HEK293 (cell line): Measurements from ENCODE around the gene SGF29.

Experiments used
- CTCF ChIA-PET: fragments of 350-600 bp; formaldehyde crosslinking; extraction: SDS; loops from one replicate; lab custom pipeline; 2021; ENCODE audit warnings: antibody characterized with exemption; lab: Yijun Ruan, JAX
- POLR2A ChIA-PET: fragments of 300-600 bp; formaldehyde crosslinking; extraction: SDS; loops from one replicate; lab custom pipeline; 2020; ENCODE audit warnings: antibody characterized with exemption, inconsistent platforms; lab: Yijun Ruan, JAX
- H3K27ac ChIP-seq: fragments of 200-500 bp; sonication (Bioruptor generic); 2 replicates; pipeline ENCODE4 v1.5.1; 2014; ENCODE audit warnings: low read depth, low read length, control low read depth, inconsistent platforms; ENCODE audit errors: extremely low read depth
- H3K36me3 ChIP-seq, 2 experiments: fragments of 200-500 bp in 1 of 2; sonication (Bioruptor generic) in 1 of 2; 1 replicate in 1 of 2; 2 replicates in 1 of 2; pipeline ENCODE4 v1.5.1; 2014 to 2017; ENCODE audit warnings: inconsistent platforms in 2 of 2, low read length in 2 of 2; ENCODE audit not compliant: control insufficient read depth in 2 of 2, insufficient read depth in 1 of 2
- H3K4me1 ChIP-seq: fragments of 200-500 bp; sonication (Bioruptor generic); 2 replicates; pipeline ENCODE4 v1.5.1; 2014; ENCODE audit warnings: mild to moderate bottlenecking, low read length, inconsistent platforms; ENCODE audit not compliant: control insufficient read depth, insufficient read depth
- H3K4me3 ChIP-seq: 2 replicates; pipeline ENCODE4 v1.5.1; 2011; ENCODE audit warnings: low read depth, mild to moderate bottlenecking, control low read depth, low read length, moderate library complexity
- H3K9me3 ChIP-seq: fragments of 200-500 bp; sonication (Bioruptor generic); 2 replicates; pipeline ENCODE4 v1.5.1; 2014; ENCODE audit warnings: low read depth, low read length, inconsistent platforms; ENCODE audit not compliant: control insufficient read depth, insufficient read depth
- GLI4 ChIP-seq: fragments of 450-650 bp; formaldehyde crosslinking; IDR thresholded peaks from 2 replicates; pipeline ENCODE4 v1.5.1; 2016; ENCODE audit warnings: missing biosample characterization, missing genetic modification characterization
- GLIS1 ChIP-seq: fragments of 450-650 bp; formaldehyde crosslinking; IDR thresholded peaks from 2 replicates; pipeline ENCODE4 v1.5.1; 2016; ENCODE audit warnings: missing biosample characterization, missing genetic modification characterization
- PBX3 ChIP-seq: sonication (generic); formaldehyde crosslinking; IDR thresholded peaks from 2 replicates; pipeline ENCODE4 v1.8.1; 2022; ENCODE audit warnings: mild to moderate bottlenecking, moderate library complexity, missing genetic modification reagents
- RBAK ChIP-seq: fragments of 450-650 bp; formaldehyde crosslinking; IDR thresholded peaks from 2 replicates; pipeline ENCODE4 v1.5.1; 2016; ENCODE audit warnings: missing biosample characterization, missing genetic modification characterization
- SETDB1 ChIP-seq: IDR thresholded peaks from one replicate; pipeline ENCODE4 v1.6.1; 2017; ENCODE audit warnings: mild to moderate bottlenecking, low read length, moderate library complexity, mixed read lengths; ENCODE audit not compliant: insufficient read length
- YY2 ChIP-seq: fragments of 450-650 bp; formaldehyde crosslinking; IDR thresholded peaks from 2 replicates; pipeline ENCODE4 v1.5.1; 2016; ENCODE audit warnings: missing biosample characterization, missing genetic modification characterization
- ZBTB44 ChIP-seq: fragments of 450-650 bp; IDR thresholded peaks from 2 replicates; pipeline ENCODE4 v1.5.1; 2018; ENCODE audit warnings: missing biosample characterization, mild to moderate bottlenecking, missing genetic modification characterization
- ZFHX2 ChIP-seq: fragments of 450-650 bp; formaldehyde crosslinking; conservative IDR thresholded peaks from 2 replicates; pipeline ENCODE4 v1.5.1; 2016; ENCODE audit warnings: missing biosample characterization, missing genetic modification characterization
- ZIC2 ChIP-seq: fragments of 450-650 bp; formaldehyde crosslinking; IDR thresholded peaks from 2 replicates; pipeline ENCODE4 v1.5.1; 2016; ENCODE audit warnings: missing biosample characterization, missing genetic modification characterization
- ZNF112 ChIP-seq: fragments of 450-650 bp; formaldehyde crosslinking; IDR thresholded peaks from 2 replicates; pipeline ENCODE4 v1.5.0; 2017; ENCODE audit warnings: missing biosample characterization, missing genetic modification characterization
- ZNF140 ChIP-seq: fragments of 450-650 bp; formaldehyde crosslinking; IDR thresholded peaks from 2 replicates; pipeline ENCODE4 v1.5.1; 2016; ENCODE audit warnings: missing biosample characterization, missing genetic modification characterization
- ZNF146 ChIP-seq: fragments of 450-650 bp; formaldehyde crosslinking; IDR thresholded peaks from 2 replicates; pipeline ENCODE4 v1.5.1; 2016; ENCODE audit warnings: missing biosample characterization, missing genetic modification characterization
- ZNF302 ChIP-seq: fragments of 450-650 bp; formaldehyde crosslinking; IDR thresholded peaks from 2 replicates; pipeline ENCODE4 v1.5.1; 2016; ENCODE audit warnings: missing biosample characterization, missing genetic modification characterization, low read depth
- ZNF362 ChIP-seq: fragments of 450-650 bp; formaldehyde crosslinking; IDR thresholded peaks from 2 replicates; pipeline ENCODE4 v1.5.1; 2016; ENCODE audit warnings: missing biosample characterization, missing genetic modification characterization
- ZNF596 ChIP-seq: fragments of 450-650 bp; IDR thresholded peaks from 2 replicates; pipeline ENCODE4 v1.5.0; 2018; ENCODE audit warnings: missing biosample characterization, mild to moderate bottlenecking, missing genetic modification characterization, moderate library complexity
- ZNF701 ChIP-seq: fragments of 450-650 bp; formaldehyde crosslinking; IDR thresholded peaks from 2 replicates; pipeline ENCODE4 v1.5.1; 2016; ENCODE audit warnings: missing biosample characterization, missing genetic modification characterization
- ZNF785 ChIP-seq: fragments of 450-650 bp; formaldehyde crosslinking; IDR thresholded peaks from 2 replicates; pipeline ENCODE4 v1.5.1; 2016; ENCODE audit warnings: missing biosample characterization, missing genetic modification characterization
- ZNF830 ChIP-seq: fragments of 450-650 bp; IDR thresholded peaks from 2 replicates; pipeline ENCODE4 v1.5.0; 2018; ENCODE audit warnings: missing biosample characterization, missing genetic modification characterization, low read depth, mild to moderate bottlenecking, moderate library complexity
- ZSCAN30 ChIP-seq: fragments of 450-650 bp; IDR thresholded peaks from 2 replicates; pipeline ENCODE4 v1.5.1; 2018; ENCODE audit warnings: missing biosample characterization, mild to moderate bottlenecking, missing genetic modification characterization, moderate library complexity
- ZSCAN4 ChIP-seq: fragments of 450-650 bp; formaldehyde crosslinking; IDR thresholded peaks from 2 replicates; pipeline ENCODE4 v1.5.1; 2017; ENCODE audit warnings: missing biosample characterization, missing genetic modification characterization
- TF ChIP-seq, protein P1 (sequence below): fragments of 450-650 bp; formaldehyde crosslinking; IDR thresholded peaks from 2 replicates; pipeline ENCODE4 v1.5.1; 2016; ENCODE audit warnings: missing biosample characterization, missing genetic modification characterization, low read depth
- TF ChIP-seq, protein P2 (sequence below): fragments of 450-650 bp; formaldehyde crosslinking; IDR thresholded peaks from 2 replicates; pipeline ENCODE4 v1.5.1; 2017; ENCODE audit warnings: missing biosample characterization, mild to moderate bottlenecking, missing genetic modification characterization, moderate library complexity

SGF29 gene

GRCh38 chr16:28589069-28589468 is 35.3 kb downstream of the SGF29 start:
- ChIA-PET POLR2A (no interaction called here), CTCF (no interaction called here)
- TF ChIP-seq GLIS1 (tag by site-specific recombination) (peak; percentile 57), RBAK (no peak), ZIC2 (tag by site-specific recombination) (peak; percentile 87)
- peaks cover 0 to 38% of the 10 kb centered on the region in 2 experiments; a peak in 2 of 3 replicates for H3K36me3 ChIP-seq
- H3K27ac ChIP-seq: no peak overlapping the region
- H3K4me3 ChIP-seq: no peak overlapping the region
- H3K4me1 ChIP-seq: no peaks in the 10 kb centered on the region
- H3K9me3 ChIP-seq: no peaks in the 10 kb centered on the region

- no peak overlapping the region for H3K4me3 ChIP-seq
- TF ChIP-seq ZNF785 (tag by site-specific recombination): no peak
- no peak for TF ChIP-seq ZNF140
- TF ChIP-seq RBAK: no peak
- no peak for TF ChIP-seq ZNF146
- TF ChIP-seq SETDB1: no peak
- no peak for TF ChIP-seq ZNF302
- no peak for TF ChIP-seq ZNF596
- TF ChIP-seq ZFHX2 (tag by site-specific recombination): no peak
- TF ChIP-seq, protein P1, sequence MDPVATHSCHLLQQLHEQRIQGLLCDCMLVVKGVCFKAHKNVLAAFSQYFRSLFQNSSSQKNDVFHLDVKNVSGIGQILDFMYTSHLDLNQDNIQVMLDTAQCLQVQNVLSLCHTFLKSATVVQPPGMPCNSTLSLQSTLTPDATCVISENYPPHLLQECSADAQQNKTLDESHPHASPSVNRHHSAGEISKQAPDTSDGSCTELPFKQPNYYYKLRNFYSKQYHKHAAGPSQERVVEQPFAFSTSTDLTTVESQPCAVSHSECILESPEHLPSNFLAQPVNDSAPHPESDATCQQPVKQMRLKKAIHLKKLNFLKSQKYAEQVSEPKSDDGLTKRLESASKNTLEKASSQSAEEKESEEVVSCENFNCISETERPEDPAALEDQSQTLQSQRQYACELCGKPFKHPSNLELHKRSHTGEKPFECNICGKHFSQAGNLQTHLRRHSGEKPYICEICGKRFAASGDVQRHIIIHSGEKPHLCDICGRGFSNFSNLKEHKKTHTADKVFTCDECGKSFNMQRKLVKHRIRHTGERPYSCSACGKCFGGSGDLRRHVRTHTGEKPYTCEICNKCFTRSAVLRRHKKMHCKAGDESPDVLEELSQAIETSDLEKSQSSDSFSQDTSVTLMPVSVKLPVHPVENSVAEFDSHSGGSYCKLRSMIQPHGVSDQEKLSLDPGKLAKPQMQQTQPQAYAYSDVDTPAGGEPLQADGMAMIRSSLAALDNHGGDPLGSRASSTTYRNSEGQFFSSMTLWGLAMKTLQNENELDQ (tag by site-specific recombination): no peak
- no peak for TF ChIP-seq ZNF701 (tag by site-specific recombination)
- no peak for TF ChIP-seq ZBTB44 (tag by site-specific recombination)
- TF ChIP-seq ZSCAN4 (tag by site-specific recombination): no peak
- TF ChIP-seq ZNF830 (tag by site-specific recombination): no peak
- H3K9me3 ChIP-seq: no peaks in the 10 kb centered on the region
- H3K36me3 ChIP-seq: peaks cover 0 to 38% of the 10 kb centered on the region in 2 experiments; a peak in 2 of 3 replicates
- H3K4me1 ChIP-seq: no peaks in the 10 kb centered on the region
- POLR2A ChIA-PET: no interaction called here
- no peak overlapping the region for H3K27ac ChIP-seq
- CTCF ChIA-PET: no interaction called here
Measured at GRCh38 chr16:28589930-28590329, 36.2 kb downstream of the SGF29 start.

- H3K4me1 ChIP-seq: no peaks in the 10 kb centered on the region
- no peak overlapping the region for H3K4me3 ChIP-seq
- peaks cover 0 to 33% of the 10 kb centered on the region in 2 experiments; a peak in 2 of 3 replicates for H3K36me3 ChIP-seq
- H3K27ac ChIP-seq: no peak overlapping the region
- POLR2A ChIA-PET: interaction anchor here (0.6 kb wide), 1 partner anchor 19 kb away, joined by 3 read pairs; the partner anchor contains the start of gene SULT1A1
- no peaks in the 10 kb centered on the region for H3K9me3 ChIP-seq
- TF ChIP-seq GLI4 (tag by site-specific recombination) (no peak), ZSCAN30 (tag by site-specific recombination) (no peak), YY2 (no peak), ZNF112 (tag by site-specific recombination) (no peak), PBX3 (no peak), ZNF362 (no peak)
- TF ChIP-seq, protein P2, sequence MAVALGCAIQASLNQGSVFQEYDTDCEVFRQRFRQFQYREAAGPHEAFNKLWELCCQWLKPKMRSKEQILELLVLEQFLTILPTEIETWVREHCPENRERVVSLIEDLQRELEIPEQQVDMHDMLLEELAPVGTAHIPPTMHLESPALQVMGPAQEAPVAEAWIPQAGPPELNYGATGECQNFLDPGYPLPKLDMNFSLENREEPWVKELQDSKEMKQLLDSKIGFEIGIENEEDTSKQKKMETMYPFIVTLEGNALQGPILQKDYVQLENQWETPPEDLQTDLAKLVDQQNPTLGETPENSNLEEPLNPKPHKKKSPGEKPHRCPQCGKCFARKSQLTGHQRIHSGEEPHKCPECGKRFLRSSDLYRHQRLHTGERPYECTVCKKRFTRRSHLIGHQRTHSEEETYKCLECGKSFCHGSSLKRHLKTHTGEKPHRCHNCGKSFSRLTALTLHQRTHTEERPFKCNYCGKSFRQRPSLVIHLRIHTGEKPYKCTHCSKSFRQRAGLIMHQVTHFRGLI (tag by site-specific recombination): no peak
- TF ChIP-seq, all 188 proteins: peak for 0
- CTCF ChIA-PET: interaction anchor here (0.6 kb wide), 1 partner anchor 312 kb away, joined by 3 read pairs; no protein-coding TSS in a partner anchor
Measured at GRCh38 chr16:28590384-28591340, 36.9 kb downstream of the SGF29 start.
